SKM-1 treated with dmso at 0.1 percent for 144 hours (cell line): ENCODE results near the gene SLC39A9.

Experiments
- DNase-seq: peaks from one replicate; lab custom pipeline; 2025; ENCODE audit not compliant: unreplicated experiment; lab: John Stamatoyannopoulos, UW

The SLC39A9 gene

DNA sequence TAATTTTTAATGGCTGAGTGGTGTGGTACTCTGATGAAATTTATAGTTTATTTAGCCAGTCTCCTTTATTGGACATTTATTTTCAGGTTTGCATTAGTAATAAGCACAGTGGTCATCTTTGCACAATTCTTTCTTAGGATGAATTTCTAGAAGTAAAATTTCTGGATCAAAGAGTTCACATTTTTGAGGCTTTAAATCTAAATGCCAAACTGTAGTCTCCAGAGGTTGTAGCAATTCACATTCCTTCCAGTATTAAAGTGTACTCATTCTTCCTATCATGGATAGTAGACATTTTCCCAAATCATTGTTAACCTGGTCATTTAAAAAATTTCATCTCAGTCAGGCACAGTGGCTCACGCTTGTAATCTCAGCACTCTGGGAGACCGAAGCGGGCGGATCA, 24.8 kb downstream of the SLC39A9 start:
- no peak for DNase-seq

DNA sequence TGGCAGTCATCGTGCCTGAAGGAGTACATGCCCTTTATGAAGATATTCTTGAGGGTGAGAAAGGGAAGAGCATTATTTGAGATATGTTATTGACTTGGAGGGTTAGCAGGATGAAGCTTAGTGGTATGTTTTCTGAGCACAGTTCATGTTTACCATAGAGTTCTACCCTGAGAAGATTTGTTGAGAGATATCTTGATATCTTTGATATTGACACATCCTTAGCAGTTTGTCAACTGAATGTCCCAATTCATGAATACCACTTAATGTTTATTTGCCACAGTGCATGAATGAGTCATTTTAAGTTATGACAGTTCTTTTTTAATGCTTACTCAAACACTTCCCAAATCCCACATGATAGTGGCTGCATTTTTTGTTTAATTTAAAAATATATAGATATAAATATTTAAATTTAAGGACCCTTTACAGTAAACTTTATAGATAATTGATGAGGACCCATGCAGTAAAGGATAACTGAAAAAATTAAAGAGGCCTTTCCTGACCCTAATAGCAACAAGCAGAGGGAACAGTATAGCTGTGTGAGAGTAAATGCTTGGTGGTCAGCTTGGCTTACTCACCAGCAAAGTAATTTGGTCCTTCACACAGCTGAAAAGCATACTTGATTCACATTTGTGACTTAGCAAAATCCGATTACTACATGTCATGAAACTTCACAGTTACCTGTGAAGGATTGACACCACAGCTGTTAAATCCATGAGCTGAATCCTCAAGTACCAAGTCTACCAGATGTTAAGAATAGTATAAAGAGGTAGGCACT, 25.8 kb downstream of the SLC39A9 start:
- DNase-seq: no peak

DNA sequence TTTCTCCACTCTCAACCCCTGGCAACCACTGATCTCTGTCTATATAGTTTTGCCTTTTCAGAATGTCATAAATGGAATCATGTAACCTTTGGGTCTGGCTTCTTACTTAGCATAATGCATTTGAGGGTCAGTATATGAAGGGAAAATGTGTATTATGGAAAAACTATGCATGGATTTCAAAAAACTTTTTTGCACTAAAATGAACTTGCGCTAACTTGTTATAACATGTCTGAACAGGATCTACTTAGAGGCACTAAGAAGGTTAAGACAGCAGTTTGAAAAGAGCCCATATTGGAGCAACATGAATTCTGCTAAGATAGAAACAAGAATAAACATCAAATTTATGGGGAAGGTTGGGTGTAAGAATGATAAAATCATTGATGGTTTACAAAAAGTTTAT, 29.1 kb downstream of the SLC39A9 start:
- DNase-seq: no peak

DNA sequence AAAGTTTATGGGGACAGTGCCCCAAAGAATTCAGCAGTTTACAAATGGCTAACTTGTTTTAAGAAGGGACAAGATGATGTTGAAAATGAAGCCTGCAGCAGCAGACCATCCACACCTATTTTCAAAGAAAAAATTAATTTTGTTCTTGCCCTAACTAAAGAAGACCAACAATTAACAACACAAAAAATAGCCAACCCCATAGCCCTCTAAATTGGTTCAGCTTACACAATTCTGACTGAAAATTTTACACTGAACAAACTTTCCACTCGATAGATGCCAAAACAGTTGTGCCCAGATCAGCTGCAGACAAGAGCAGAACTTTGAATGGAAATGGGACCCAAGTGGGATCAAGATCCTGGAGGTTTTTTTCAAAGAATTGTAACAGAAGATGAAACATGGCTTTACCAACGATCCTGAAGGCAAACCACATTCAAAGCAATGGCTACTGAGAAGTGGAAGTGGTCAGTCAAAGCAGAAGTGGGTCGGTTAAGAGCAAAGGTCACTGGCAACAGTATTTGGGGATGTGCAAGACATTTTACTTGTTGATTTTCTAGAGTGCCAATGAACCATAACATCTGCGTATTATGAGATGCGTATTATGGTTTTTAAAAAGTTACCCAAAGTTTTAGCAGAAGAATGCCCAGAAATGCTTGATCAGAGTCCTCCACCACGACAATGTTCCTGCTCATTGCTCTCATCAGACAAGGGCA, 30.0 kb downstream of the SLC39A9 start:
- DNase-seq: peak; percentile 72

DNA sequence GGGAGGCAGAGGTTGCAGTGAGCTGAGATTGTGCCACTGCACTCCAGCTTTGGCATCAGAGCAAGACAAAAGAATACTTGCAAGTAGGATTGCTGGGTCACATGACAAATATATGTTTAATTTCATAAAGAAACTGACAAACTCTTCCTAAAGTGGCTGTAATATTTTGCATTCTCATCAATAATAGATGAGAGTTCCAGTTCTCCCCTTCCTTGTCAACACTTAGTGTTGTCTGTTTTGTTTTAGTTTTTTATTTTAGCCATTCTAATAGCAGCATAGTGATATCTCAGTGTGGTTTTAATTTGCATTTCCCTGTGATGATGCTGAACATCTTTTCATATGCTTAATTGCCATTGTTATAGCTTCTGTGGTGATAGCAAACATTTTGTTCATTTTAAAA, 31.2 kb downstream of the SLC39A9 start:
- no peak for DNase-seq

DNA sequence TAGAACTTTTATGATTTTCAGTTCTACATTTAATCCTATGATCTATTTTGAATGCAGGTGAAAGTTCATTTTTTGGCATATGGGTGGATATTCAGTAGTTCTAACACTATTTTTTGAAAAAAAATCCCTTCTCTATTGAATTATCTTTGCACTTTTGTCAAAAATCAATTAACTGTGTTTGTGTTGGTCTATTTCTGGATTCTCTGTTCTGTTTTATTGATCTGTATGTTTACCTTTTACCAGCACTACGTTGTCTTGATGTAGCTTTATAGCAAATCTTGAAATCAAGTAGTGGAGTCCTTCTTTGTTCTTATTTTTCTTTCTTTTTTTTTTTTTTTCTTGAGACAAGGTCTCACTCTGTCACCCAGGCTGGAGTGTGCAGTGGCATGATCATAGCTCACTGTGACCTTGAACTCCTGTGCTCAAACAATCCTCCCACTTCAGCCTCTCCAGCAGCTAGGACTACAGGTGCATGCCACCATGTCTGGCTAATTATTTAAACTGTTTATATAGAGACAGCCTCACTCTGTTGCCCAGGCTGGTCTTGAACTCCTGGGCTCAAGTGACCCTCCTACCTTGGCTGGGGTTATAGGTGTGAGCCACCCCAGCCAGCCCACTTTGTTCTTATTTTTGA, 31.9 kb downstream of the SLC39A9 start:
- no peak for DNase-seq

DNA sequence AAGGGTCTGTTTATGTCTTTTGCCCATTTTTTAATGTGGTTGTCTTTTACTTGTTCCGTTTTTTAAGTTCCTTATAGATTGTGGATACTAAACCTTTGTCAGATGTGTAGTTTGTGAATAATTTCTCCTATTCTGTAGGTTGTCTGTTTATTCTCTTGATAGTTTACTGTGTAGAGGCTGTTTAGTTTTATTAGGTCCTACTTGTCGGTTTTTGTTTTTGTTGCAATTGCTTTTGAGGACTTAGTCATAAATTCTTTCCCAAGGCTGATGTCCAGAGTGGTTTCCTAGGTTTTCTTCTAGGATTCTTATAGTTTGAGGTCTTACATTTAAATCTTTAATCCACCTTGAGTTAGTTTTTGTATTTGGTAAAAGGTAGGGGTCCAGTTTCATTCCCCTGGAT, 33.9 kb downstream of the SLC39A9 start:
- DNase-seq: no peak

DNA sequence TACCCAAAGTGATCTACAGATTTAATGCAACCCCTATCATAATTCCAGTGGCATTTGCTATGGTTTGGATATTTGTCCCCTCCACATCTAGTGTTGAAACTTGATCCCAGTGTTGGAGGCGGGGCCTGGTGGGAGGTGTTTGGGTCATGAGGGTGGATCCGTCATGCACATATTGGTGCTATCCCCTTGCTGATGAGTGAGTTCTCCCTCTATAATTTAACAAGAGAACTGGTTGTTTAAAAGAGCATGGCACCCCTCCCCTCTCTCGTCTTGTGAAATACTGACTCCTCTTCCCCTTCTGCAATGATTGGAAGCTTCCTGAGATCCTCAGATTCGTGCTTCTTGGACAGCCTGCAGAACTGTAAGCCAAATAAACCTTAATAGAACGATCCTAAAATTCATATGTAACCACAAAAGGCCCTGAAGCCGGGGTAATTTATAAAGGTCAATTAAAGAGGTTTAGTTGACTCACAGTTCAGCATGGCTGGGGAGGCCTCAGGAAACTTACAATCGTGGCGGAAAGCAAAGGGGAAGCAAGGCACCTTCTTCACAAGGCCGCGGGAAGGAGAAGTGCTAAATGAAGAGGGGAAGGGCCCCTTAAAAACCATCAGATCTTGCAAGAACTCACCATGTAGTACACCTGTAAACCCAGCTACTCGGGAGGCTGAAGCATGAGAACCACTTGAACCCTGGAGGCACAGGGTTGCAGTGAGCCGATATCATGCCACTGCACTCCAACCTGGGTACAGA, 41.2 kb downstream of the SLC39A9 start:
- peak; percentile 52 for DNase-seq

DNA sequence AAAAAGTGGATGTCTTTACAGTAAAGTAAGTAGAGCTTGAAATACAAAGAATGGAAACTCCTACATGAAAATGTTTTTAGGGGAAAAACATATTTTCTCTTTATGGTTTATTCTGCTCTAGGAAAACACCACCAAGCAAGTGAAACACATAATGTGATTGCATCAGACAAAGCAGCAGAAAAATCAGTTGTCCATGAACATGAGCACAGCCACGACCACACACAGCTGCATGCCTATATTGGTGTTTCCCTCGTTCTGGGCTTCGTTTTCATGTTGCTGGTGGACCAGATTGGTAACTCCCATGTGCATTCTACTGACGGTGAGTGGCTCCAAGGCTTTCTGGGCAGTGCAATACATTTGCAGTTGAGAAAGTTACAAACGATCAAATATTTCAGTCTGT, 43.5 kb downstream of the SLC39A9 start:
- DNase-seq: no peak

DNA sequence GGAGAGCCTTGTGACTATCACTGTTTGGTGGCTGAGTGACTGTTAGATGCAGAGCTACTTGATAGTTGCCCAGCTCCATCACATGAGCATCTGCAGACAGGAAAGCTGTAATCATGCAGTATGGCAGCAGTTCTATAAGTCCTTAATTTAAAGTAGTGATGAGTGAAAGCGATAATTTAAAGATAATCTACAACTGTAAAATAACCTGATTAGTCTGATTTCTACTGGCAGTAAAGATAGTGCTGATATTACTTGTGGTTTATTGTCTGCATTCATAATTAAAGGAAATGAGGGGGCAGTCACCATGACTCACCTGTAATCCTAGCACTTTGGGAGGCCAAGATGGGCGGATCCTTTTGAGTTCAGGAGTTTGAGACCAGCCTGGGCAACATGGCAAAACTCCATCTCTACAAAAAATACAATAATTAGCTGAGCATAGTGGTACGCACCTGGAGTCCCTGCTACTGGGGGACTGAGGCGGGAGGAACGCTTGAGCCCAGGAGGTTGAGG, 44.9 kb downstream of the SLC39A9 start:
- DNase-seq: no peak

DNA sequence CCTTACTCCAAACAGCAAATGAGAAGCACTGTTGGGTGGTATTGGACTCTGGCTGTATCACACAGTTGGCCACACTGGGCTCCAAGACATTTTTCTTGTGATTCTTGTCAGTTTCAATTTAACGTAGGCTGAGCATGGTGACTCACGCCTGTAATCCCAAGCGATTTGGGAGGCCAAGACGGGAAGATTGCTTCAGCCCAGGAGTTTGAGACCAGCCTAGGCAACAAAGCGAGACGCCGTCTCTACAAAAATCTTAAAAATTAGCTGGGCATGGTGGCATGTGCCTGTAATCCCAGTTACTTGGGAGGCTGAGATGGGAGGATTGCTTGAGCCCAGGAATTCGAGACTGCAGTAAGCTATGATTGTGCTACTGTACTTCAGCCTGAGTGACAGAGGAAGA, 50.7 kb downstream of the SLC39A9 start:
- no peak for DNase-seq

DNA sequence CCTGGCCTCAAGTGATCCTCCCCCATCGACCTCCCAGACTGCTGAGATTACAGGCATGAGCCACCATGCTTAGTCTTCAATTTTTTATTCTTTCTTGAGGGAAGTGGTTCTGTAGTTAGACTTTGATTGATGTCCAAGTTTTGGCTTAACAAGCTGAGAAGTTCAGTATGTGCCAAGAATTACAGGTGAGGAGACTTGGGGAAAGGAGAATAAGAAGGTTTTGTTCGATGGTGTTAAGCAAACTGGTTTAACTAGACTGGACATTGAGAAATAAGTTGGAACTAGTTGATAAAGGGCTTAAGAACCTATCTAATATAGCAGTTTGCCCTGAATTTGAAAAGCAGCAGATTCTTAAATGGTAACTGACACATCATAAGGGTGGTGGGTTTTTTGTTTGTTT, 53.4 kb downstream of the SLC39A9 start:
- no peak for DNase-seq

DNA sequence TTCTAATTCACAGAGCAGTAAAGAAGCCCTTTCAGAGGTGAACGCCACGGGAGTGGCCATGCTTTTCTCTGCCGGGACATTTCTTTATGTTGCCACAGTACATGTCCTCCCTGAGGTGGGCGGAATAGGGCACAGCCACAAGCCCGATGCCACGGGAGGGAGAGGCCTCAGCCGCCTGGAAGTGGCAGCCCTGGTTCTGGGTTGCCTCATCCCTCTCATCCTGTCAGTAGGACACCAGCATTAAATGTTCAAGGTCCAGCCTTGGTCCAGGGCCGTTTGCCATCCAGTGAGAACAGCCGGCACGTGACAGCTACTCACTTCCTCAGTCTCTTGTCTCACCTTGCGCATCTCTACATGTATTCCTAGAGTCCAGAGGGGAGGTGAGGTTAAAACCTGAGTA, 59.9 kb downstream of the SLC39A9 start:
- no peak for DNase-seq

DNA sequence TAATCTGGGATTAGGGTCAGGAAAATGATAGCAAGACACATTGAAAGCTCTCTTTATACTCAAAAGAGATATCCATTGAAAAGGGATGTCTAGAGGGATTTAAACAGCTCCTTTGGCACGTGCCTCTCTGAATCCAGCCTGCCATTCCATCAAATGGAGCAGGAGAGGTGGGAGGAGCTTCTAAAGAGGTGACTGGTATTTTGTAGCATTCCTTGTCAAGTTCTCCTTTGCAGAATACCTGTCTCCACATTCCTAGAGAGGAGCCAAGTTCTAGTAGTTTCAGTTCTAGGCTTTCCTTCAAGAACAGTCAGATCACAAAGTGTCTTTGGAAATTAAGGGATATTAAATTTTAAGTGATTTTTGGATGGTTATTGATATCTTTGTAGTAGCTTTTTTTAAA, 60.6 kb downstream of the SLC39A9 start:
- DNase-seq: no peak

DNA sequence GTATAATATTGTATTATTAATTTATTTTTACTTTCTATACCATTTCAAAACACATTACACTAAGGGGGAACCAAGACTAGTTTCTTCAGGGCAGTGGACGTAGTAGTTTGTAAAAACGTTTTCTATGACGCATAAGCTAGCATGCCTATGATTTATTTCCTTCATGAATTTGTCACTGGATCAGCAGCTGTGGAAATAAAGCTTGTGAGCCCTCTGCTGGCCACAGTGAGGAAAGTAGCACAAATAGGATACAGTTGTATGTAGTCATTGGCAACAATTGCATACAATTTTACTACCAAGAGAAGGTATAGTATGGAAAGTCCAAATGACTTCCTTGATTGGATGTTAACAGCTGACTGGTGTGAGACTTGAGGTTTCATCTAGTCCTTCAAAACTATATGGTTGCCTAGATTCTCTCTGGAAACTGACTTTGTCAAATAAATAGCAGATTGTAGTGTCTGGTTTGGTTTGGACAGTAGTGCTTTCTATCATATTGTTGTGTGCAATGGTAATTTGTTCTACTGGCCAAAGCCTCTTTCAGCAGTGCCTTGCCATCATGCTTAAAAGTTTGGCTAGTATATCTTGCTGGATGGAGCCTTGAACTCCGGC, 61.7 kb downstream of the SLC39A9 start:
- peak; percentile 23 for DNase-seq

DNA sequence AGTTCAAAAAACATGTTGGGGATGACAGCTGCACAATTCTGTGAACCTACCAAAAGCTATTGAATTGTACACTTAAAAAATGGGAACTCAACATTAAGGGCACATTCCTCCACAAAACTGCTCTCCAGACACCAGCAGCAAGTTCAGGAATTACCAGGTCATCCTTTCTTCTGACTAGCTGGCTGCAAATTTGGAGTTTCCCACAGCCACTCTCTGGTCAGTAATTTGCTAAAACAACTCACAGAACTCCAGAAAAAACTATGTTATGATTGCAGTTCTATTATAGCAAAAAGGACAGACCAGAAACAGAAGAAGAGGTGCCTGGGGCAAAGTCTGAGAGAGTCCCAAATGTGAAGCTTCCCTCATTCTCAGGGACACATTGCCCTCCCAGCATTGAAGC, 65.9 kb downstream of the SLC39A9 start:
- no peak for DNase-seq

DNA sequence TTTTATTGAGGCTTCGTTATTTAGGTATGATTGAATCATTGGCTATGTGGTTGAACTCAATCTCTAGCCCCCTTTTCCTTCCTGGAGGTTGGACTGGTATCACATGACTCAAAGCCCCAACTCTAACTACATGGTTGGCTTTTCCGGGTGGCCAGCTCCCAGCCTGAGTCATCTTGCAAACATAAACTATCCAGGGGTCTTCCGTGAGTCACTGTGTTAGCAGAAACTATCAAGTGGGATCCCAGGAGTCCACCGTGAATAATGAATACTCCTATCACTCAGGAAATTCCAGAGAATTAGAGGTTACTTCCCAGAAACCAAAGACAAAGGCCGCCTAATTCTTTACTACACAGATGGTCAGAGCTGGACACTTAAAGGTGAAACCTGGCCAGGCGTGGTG, 66.3 kb downstream of the SLC39A9 start:
- no peak for DNase-seq

DNA sequence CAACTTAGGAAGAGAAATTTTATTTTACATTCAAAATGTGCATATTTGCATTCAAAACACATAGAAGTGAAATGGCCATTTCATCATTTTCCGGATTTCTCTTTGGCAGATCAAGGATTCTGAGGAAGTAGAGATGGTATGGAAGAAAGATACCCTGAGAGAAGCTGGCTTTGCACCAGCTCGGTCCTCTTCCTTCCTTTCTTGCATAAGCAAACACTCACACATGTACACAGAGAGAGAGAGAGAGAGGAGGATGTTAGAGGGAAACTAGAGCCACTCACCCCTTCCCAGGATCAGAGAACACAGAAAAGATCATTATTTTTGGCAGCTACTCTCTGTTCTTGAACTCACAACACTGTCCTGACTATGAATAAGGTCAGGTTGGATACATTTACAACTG, 70.5 kb downstream of the SLC39A9 start:
- peak; percentile 26 for DNase-seq

DNA sequence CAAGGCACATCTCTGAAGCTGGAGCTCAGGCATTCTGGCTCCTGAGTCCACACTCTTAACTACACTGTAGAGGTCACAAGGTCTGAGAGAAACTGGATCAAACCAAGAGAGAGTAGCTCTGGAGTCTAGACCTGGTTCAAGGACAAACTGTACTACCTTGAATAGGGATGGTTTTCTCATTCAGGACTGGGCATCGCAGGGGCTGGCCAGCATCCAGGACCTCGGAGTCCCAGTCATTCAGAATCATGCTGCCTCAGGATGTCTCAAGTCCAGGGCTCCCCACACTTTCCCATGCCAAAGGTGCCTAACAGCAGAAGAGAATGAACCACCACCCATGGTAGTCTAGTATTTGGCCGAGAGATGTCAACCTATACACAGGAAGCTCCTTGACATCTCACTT, 72.9 kb downstream of the SLC39A9 start:
- DNase-seq: no peak

DNA sequence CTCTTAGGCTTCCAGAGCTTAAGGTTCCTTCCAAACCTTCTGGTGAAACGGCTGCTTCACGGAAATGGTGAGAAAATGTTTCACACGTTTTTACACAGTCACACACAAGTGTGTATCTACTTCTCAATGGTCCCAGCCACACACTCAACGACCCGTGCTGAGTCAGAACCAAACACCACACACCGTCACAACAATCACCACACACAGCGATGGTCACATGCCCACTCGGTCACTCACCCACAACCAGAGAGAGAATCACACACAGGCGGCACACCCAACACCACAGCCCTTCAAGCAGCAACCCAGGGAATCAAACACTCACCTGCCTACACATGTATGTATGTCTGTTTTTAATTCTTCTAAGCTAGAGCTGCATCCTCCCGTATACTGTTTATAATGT, 73.4 kb downstream of the SLC39A9 start:
- DNase-seq: no peak

DNA sequence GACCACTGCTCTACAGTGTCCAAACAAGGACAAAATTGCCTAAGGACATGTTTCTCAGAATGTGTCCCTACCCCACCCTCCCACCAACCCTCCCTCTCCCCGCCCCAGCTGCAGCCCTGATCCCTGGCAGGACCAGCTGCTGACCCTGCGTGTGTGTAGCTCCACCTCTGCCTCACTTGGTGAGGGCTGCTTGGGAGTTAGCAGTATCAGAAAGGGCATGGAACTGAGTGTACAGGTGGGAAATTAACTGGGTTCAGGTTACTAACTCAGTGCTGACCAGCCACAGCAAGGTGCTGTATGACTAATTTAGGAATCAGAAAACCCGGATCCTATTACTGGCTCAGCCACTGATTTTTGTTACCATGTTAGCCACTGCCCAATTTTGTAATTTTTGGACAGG, 74.8 kb downstream of the SLC39A9 start:
- no peak for DNase-seq
